Endothelial cell of umbilical vein (primary cell): ENCODE data around the gene ABCA3. TPM values are rescaled to one million over a fixed set of nuclear protein-coding genes. Genes with fewer than 3 reads are reported as not detected.
A peak's percentile ranks its signal among the peaks of the same experiment; 100 is the strongest.

ENCODE experiments used
- BruUV-seq: library from RNA; stranded (reverse); fragments of 400-500 nt; replicated peaks from 2 replicates; lab custom pipeline; 2021; lab: Mats Ljungman, UMichigan
- CTCF ChIA-PET: fragments of 300-600, 350-600 bp; sonication (Branson Sonifier 250); formaldehyde crosslinking; loops from one replicate; lab custom pipeline; 2021; ENCODE audit warnings: antibody characterized with exemption, inconsistent platforms; lab: Charles Lee
- POLR2A ChIA-PET: fragments of 300-600, 350-600 bp; sonication (Branson Sonifier 250); formaldehyde crosslinking; loops from one replicate; lab custom pipeline; 2021; ENCODE audit warnings: antibody characterized with exemption, inconsistent platforms; lab: Charles Lee
- DNase-seq: peaks from one replicate; pipeline ENCODE4 v3.0.0-alpha.2; 2011; ENCODE audit warnings: low read depth, low spot score
- FAIRE-seq: peaks from 2 replicates; lab custom pipeline; 2011; peaks lifted over from hg19 to GRCh38; lab: Jason Lieb, UNC
- H2AFZ ChIP-seq: 2 replicates; pipeline ENCODE4 v1.6.0; 2012; ENCODE audit warnings: low read depth, low read length, control low read depth, inconsistent platforms
- H3K27ac ChIP-seq: 2 replicates; pipeline ENCODE4 v1.5.1; 2011; ENCODE audit warnings: low read depth, mild to moderate bottlenecking, control low read depth, low read length, moderate library complexity; ENCODE audit not compliant: insufficient read depth
- H3K27me3 ChIP-seq, 2 experiments: 2 replicates each; pipeline versions ENCODE4 v1.6.0 to v1.6.1; 2011; ENCODE audit warnings: low read length in 2 of 2, mixed read lengths in 1 of 2; ENCODE audit not compliant: control insufficient read depth in 2 of 2, insufficient read depth in 2 of 2
- H3K36me3 ChIP-seq, 2 experiments: 2 replicates in 1 of 2; 3 replicates in 1 of 2; pipeline ENCODE4 v1.5.1; 2011; ENCODE audit warnings: low read length in 2 of 2, mild to moderate bottlenecking in 1 of 2, moderate library complexity in 1 of 2; ENCODE audit not compliant: control insufficient read depth in 2 of 2, insufficient read depth in 2 of 2; ENCODE audit errors: extremely low read depth in 1 of 2
- H3K4me1 ChIP-seq: 3 replicates; pipeline ENCODE4 v1.5.1; 2011; ENCODE audit warnings: mild to moderate bottlenecking, low read length; ENCODE audit not compliant: control insufficient read depth, insufficient read depth; ENCODE audit errors: extremely low read depth
- H3K4me2 ChIP-seq: 2 replicates; pipeline ENCODE4 v1.6.1; 2011; ENCODE audit warnings: low read length, control low read depth, mixed read lengths; ENCODE audit not compliant: insufficient read depth
- H3K4me3 ChIP-seq, 3 experiments: fragments of 200-600 bp in 1 of 3; sonication (generic), shearing (Covaris generic) in 1 of 3; replicated peaks in 1 of 3; 2 replicates each; pipeline ENCODE4 v1.5.1; 2011 to 2016; ENCODE audit warnings: control low read depth in 3 of 3, low read length in 3 of 3, mild to moderate bottlenecking in 2 of 3, inconsistent platforms in 1 of 3, low read depth in 1 of 3, moderate library complexity in 1 of 3; ENCODE audit not compliant: insufficient read depth in 1 of 3
- H3K79me2 ChIP-seq: 2 replicates; pipeline ENCODE4 v1.6.0; 2012; ENCODE audit warnings: low read length, inconsistent platforms; ENCODE audit not compliant: control insufficient read depth, insufficient read depth
- H3K9ac ChIP-seq: replicated peaks from 2 replicates; pipeline ENCODE3; 2011; ENCODE audit warnings: low read length, control low read depth; ENCODE audit not compliant: insufficient read depth; ENCODE audit errors: extremely low read depth
- H3K9me1 ChIP-seq: replicated peaks from 3 replicates; pipeline ENCODE4 v1.6.0; 2011; ENCODE audit warnings: mild to moderate bottlenecking, low read length; ENCODE audit not compliant: control insufficient read depth, insufficient read depth; ENCODE audit errors: extremely low read depth
- H3K9me3 ChIP-seq: replicated peaks from 2 replicates; pipeline ENCODE4 v1.5.1; 2012; ENCODE audit warnings: low read length, inconsistent platforms; ENCODE audit not compliant: control insufficient read depth, insufficient read depth
- H4K20me1 ChIP-seq: replicated peaks from 2 replicates; pipeline ENCODE3; 2011; ENCODE audit warnings: mild to moderate bottlenecking, low read length; ENCODE audit not compliant: control insufficient read depth, insufficient read depth; ENCODE audit errors: extremely low read depth
- EZH2 ChIP-seq: IDR thresholded peaks from 2 replicates; pipeline ENCODE4 v1.6.1; 2012; ENCODE audit warnings: borderline replicate concordance, low read depth, mild to moderate bottlenecking, moderate library complexity, low read length, inconsistent platforms; ENCODE audit not compliant: severe bottlenecking
- FOS ChIP-seq: IDR thresholded peaks from 2 replicates; pipeline ENCODE4 v1.6.1; 2011; ENCODE audit warnings: mild to moderate bottlenecking, low read length, moderate library complexity, borderline replicate concordance; ENCODE audit not compliant: insufficient read depth
- GATA2 ChIP-seq: IDR thresholded peaks from 2 replicates; pipeline ENCODE4 v1.7.0; 2011; ENCODE audit warnings: low read depth, mild to moderate bottlenecking, moderate library complexity, mixed read lengths, low read length; ENCODE audit not compliant: insufficient read length, insufficient read depth
- MYC ChIP-seq: IDR thresholded peaks from one replicate; pipeline ENCODE4 v1.6.1; 2011; ENCODE audit warnings: mild to moderate bottlenecking, low read depth, low read length
- POLR2A ChIP-seq: IDR thresholded peaks from 2 replicates; pipeline ENCODE4 v1.6.1; 2012; ENCODE audit warnings: low read depth, mild to moderate bottlenecking, control low read depth, low read length
- POLR2AphosphoS5 ChIP-seq: IDR thresholded peaks from 2 replicates; pipeline ENCODE4 v1.6.1; 2012; ENCODE audit warnings: low read depth, mild to moderate bottlenecking, control low read depth, low read length, moderate library complexity; ENCODE audit not compliant: insufficient read depth
- dilution Hi-C: fragments of 300-500 bp; cut with MboI; formaldehyde crosslinking; loops from one replicate; pipeline ENCODE4 v1.15.0; 2019; ENCODE audit warnings: low sequenced_read_pairs; ENCODE audit not compliant: extremely low pct_ligation_motif_present
- intact Hi-C: fragments of 100-400 bp; cut with micrococcal nuclease; formaldehyde crosslinking; loops from one replicate; pipeline ENCODE4 v1.10.0; 2022
- polyA plus RNA-seq, 4 experiments: library from polyadenylated mRNA; depleted of rRNA in 3 of 4; stranded (reverse) in 3 of 4; unstranded in 1 of 4; fragments of >200 nt; gene quantifications; 2 replicates each; pipeline versions ENCODE4 v1.2.1 to v1.2.3, GENCODE V29; 2011 to 2012; ENCODE audit warnings: missing spikeins in 1 of 4
- total RNA-seq: library from RNA; stranded (reverse); gene quantifications from 2 replicates; pipeline ENCODE4 v1.2.3, GENCODE V29; 2021
- TF ChIP-seq, protein P1 (sequence below): IDR thresholded peaks from 2 replicates; pipeline ENCODE4 v1.6.1; 2011; ENCODE audit not compliant: insufficient read depth, insufficient read length
- TF ChIP-seq, protein P2 (sequence below), 2 donors: IDR thresholded peaks; 1 replicate in 1 of 2; 2 replicates in 1 of 2; pipeline ENCODE4 v1.5.1; 2011; ENCODE audit warnings: low read length in 2 of 2, mild to moderate bottlenecking in 2 of 2, moderate library complexity in 2 of 2, control low read depth in 1 of 2, inconsistent platforms in 1 of 2, low read depth in 1 of 2; ENCODE audit not compliant: insufficient read depth in 1 of 2; ENCODE audit errors: extremely low read depth in 1 of 2

ABCA3 gene
- total and polyA plus RNA-seq, 2 donors (not counting 3 experiments of a cell fraction or from before 2014, with no cell fraction given) = 13.5 to 36.0 TPM

DNA sequence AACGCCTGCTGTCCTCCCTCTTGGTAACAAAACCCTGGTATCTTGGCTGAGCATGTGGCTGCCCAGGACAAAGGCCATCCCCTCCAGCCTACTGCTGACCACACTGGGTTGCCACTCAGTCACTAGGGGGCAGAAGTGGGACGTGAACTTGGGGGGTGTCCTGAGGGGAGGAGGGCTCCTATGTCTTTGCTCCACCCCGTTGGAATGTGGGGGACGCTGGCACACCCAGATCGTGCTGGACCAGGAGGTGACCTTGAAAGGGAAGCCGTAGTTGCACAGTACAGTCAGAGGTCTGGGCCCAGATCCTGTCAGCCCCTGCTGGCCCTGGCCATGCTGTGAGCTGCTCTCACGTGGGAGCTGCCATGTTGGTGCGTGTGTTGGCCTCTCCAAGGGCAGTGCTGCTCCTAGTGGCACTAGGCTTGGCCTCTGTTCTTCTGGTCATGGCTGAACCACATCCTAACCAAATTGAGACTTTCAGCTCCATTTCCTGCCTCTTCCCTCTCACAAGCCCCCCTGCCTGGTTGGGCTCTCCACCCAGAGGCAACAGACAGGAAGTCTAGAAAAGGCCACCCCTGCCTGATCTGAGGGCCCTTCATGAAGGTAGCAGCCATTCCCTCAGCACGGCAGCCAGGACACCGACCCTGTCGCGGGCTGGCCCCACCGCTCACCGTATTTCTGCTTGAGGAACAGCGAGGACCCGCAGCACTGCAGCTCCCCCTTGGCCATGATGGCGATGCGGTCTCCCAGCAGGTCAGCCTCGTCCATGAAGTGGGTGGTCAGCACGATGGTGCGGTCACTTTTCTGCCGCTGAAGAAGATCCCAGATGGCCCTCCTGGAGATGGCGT, 43.6 kb downstream of the ABCA3 start:
- BruUV-seq = no TSS peak
- Histone ChIP-seq H3K4me1 (no peaks in the 10 kb centered on the region), H3K27ac (no peak overlapping the region), H4K20me1 (no peaks in the 10 kb centered on the region), H3K4me2 (no peak overlapping the region), H3K27me3 (no peaks in the 10 kb centered on the region), H3K9me1 (no peaks in the 10 kb centered on the region), H3K36me3 (peaks cover 0 to 8% of the 10 kb centered on the region in 2 experiments), H3K9me3 (no peaks in the 10 kb centered on the region), H2AFZ (no peak overlapping the region), H3K4me3 (no peak overlapping the region), H3K9ac (no peak overlapping the region), H3K79me2 (no peaks in the 10 kb centered on the region)
- ChIA-PET CTCF (interaction anchor here (0.7 to 2.1 kb wide), 4 partner anchors 8 to 204 kb away, joined by 3 to 25 read pairs (median 4); partner anchors contain the start of genes CCNF and TBC1D24), POLR2A (no interaction called here)
- intact Hi-C loops = loop anchor here (1.0 to 10.0 kb wide), 2 partner anchors 128 to 204 kb away; partner anchors contain the start of gene CCNF
- FAIRE-seq = peak; percentile 78
- TF ChIP-seq MYC = no peak
- no peak for TF ChIP-seq GATA2
- TF ChIP-seq, protein P1, sequence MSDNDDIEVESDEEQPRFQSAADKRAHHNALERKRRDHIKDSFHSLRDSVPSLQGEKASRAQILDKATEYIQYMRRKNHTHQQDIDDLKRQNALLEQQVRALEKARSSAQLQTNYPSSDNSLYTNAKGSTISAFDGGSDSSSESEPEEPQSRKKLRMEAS = no peak
- no peak for TF ChIP-seq POLR2A
- TF ChIP-seq, protein P2, sequence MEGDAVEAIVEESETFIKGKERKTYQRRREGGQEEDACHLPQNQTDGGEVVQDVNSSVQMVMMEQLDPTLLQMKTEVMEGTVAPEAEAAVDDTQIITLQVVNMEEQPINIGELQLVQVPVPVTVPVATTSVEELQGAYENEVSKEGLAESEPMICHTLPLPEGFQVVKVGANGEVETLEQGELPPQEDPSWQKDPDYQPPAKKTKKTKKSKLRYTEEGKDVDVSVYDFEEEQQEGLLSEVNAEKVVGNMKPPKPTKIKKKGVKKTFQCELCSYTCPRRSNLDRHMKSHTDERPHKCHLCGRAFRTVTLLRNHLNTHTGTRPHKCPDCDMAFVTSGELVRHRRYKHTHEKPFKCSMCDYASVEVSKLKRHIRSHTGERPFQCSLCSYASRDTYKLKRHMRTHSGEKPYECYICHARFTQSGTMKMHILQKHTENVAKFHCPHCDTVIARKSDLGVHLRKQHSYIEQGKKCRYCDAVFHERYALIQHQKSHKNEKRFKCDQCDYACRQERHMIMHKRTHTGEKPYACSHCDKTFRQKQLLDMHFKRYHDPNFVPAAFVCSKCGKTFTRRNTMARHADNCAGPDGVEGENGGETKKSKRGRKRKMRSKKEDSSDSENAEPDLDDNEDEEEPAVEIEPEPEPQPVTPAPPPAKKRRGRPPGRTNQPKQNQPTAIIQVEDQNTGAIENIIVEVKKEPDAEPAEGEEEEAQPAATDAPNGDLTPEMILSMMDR (IDR thresholded peaks at IDR 0.05; ENCODE audit: extremely low read depth in 1 of 2, insufficient read depth in 1 of 2, low read depth in 1 of 2, low read length in 2 of 2) = peak; percentile 42 to 44
- TF ChIP-seq EZH2 = no peak
- no peak for TF ChIP-seq POLR2AphosphoS5
- no peak for TF ChIP-seq FOS
- dilution Hi-C loops = no loop called here
- DNase-seq = peak; percentile 31
